ENCODE results near the gene PALLD.

GRCh38 chr4:168781926-168782325, 285.1 kb downstream of the PALLD start:
- TF ChIP-seq EZH2 (IDR thresholded peaks at IDR 0.05; ENCODE audit: borderline replicate concordance, low read length) (no peak), CTCF (IDR thresholded peaks at IDR 0.05; ENCODE audit: low read length) (no peak)
